HepG2 (cell line): ENCODE measurements around the gene CAMSAP3. TPM values are rescaled to one million over a fixed set of nuclear protein-coding genes. Genes with fewer than 3 reads are reported as not detected.

ENCODE experiments used
- ADNP ChIP-seq: sonication (generic); formaldehyde crosslinking; IDR thresholded peaks from 2 replicates; pipeline ENCODE4 v1.4.0; 2020; ENCODE audit warnings: missing genetic modification reagents
- ASH2L ChIP-seq: fragments of 300-600, 200-600 bp; sonication (generic); IDR thresholded peaks from 2 replicates; pipeline ENCODE4 v1.7.0; 2017; ENCODE audit warnings: low read depth, mild to moderate bottlenecking, moderate library complexity, mixed read lengths, low read length; ENCODE audit not compliant: insufficient read length
- ATAD3A ChIP-seq: sonication (generic); formaldehyde crosslinking; IDR thresholded peaks from 2 replicates; pipeline ENCODE4 v1.4.0; 2020; ENCODE audit warnings: missing genetic modification reagents
- ATF4 ChIP-seq, 2 experiments: fragments of 450-650 bp in 1 of 2; sonication (generic) in 1 of 2; formaldehyde crosslinking; IDR thresholded peaks; 2 replicates each; pipeline versions ENCODE4 v1.5.0 to v1.8.0; 2020 to 2022; ENCODE audit warnings: mild to moderate bottlenecking in 1 of 2, missing genetic modification reagents in 1 of 2
- BRCA1 ChIP-seq: sonication (generic); formaldehyde crosslinking; IDR thresholded peaks from 2 replicates; pipeline ENCODE4 v1.4.0; 2020; ENCODE audit warnings: missing genetic modification reagents
- CCDC6 ChIP-seq: sonication (generic); formaldehyde crosslinking; IDR thresholded peaks from 2 replicates; pipeline ENCODE4 v1.8.1; 2022; ENCODE audit warnings: mild to moderate bottlenecking, missing genetic modification reagents, moderate library complexity
- MEIS1 ChIP-seq: sonication (generic); formaldehyde crosslinking; IDR thresholded peaks from 2 replicates; pipeline ENCODE4 v1.9.0; 2021; ENCODE audit warnings: mild to moderate bottlenecking, missing genetic modification reagents, moderate library complexity, borderline replicate concordance
- MIXL1 ChIP-seq: IDR thresholded peaks from 2 replicates; pipeline ENCODE4 v1.6.1; 2016
- NCOR1 ChIP-seq: fragments of 200-600 bp; sonication (generic); IDR thresholded peaks from 2 replicates; pipeline ENCODE4 v1.7.0; 2017; ENCODE audit warnings: antibody characterized with exemption, low read length, borderline replicate concordance
- NFYC ChIP-seq: IDR thresholded peaks from 2 replicates; pipeline ENCODE4 v1.6.1; 2016; ENCODE audit warnings: missing genetic modification reagents, missing compliant biosample characterization
- PAX8 ChIP-seq: sonication (generic); formaldehyde crosslinking; IDR thresholded peaks from 2 replicates; pipeline ENCODE4 v1.8.0; 2022; ENCODE audit warnings: mild to moderate bottlenecking, missing genetic modification reagents, borderline replicate concordance
- SRF ChIP-seq: IDR thresholded peaks from 2 replicates; pipeline ENCODE4 v1.6.1; 2011; ENCODE audit warnings: mild to moderate bottlenecking, low read depth, low read length, moderate library complexity
- ZBTB34 ChIP-seq: sonication (generic); formaldehyde crosslinking; IDR thresholded peaks from 2 replicates; pipeline ENCODE4 v1.8.0; 2022; ENCODE audit warnings: mild to moderate bottlenecking, missing genetic modification reagents
- ZFP62 ChIP-seq: sonication (generic); formaldehyde crosslinking; IDR thresholded peaks from 2 replicates; pipeline ENCODE4 v1.4.0; 2020; ENCODE audit warnings: missing genetic modification reagents
- ZKSCAN8 ChIP-seq: IDR thresholded peaks from 2 replicates; pipeline ENCODE4 v1.6.1; 2016; ENCODE audit warnings: borderline replicate concordance, missing genetic modification reagents, missing compliant biosample characterization
- ZNF431 ChIP-seq: sonication (generic); formaldehyde crosslinking; IDR thresholded peaks from 2 replicates; pipeline ENCODE4 v1.9.0; 2022; ENCODE audit warnings: missing genetic modification reagents, low read depth, mild to moderate bottlenecking, borderline replicate concordance
- polyA plus RNA-seq, 8 experiments: library from polyadenylated mRNA; depleted of rRNA in 3 of 8; stranded (reverse) in 7 of 8; unstranded in 1 of 8; fragments of >200 nt; fragmentation: Illumina TruSeq in 4 of 8; extraction: Trizol in 4 of 8; gene quantifications; 2 replicates each; pipeline versions ENCODE4 v1.2.1 to v1.2.3, GENCODE V29; 2011 to 2016; ENCODE audit warnings: low read depth in 4 of 8, missing spikeins in 1 of 8, mixed read lengths in 1 of 8; ENCODE audit not compliant: insufficient read depth in 1 of 8
- total RNA-seq, 5 experiments: library from RNA; depleted of rRNA; stranded (reverse); fragments of >200 nt; fragmentation: Illumina TruSeq; extraction: Trizol; gene quantifications; 2 replicates each; pipeline ENCODE4 v1.2.3, GENCODE V29; 2016; ENCODE audit warnings: low read depth in 1 of 5
- TF ChIP-seq, protein P1 (sequence below): sonication (generic); formaldehyde crosslinking; IDR thresholded peaks from 2 replicates; pipeline ENCODE4 v1.8.0; 2022; ENCODE audit warnings: missing genetic modification reagents, mild to moderate bottlenecking, moderate library complexity, borderline replicate concordance
- TF ChIP-seq, protein P2 (sequence below): sonication (generic); formaldehyde crosslinking; conservative IDR thresholded peaks from 2 replicates; pipeline ENCODE4 v1.5.0; 2020; ENCODE audit warnings: missing genetic modification reagents
- TF ChIP-seq, protein P3 (sequence below): sonication (generic); formaldehyde crosslinking; IDR thresholded peaks from 2 replicates; pipeline ENCODE4 v1.5.1; 2020; ENCODE audit warnings: missing genetic modification reagents, mild to moderate bottlenecking, borderline replicate concordance
- TF ChIP-seq, protein P4 (sequence below): IDR thresholded peaks from 2 replicates; pipeline ENCODE4 v1.6.1; 2016; ENCODE audit warnings: mild to moderate bottlenecking

Gene CAMSAP3
- total and polyA plus RNA-seq, 2 of the 13 experiments (the other 11 are each of a cell fraction or from before 2014, with no cell fraction given), result 10.8 to 11.8 TPM

GRCh38 chr19:7629347-7630054 is 33.8 kb downstream of the CAMSAP3 start, which contains the start of the genes PET100 and XAB2 (continued):
- TF ChIP-seq, protein P1, sequence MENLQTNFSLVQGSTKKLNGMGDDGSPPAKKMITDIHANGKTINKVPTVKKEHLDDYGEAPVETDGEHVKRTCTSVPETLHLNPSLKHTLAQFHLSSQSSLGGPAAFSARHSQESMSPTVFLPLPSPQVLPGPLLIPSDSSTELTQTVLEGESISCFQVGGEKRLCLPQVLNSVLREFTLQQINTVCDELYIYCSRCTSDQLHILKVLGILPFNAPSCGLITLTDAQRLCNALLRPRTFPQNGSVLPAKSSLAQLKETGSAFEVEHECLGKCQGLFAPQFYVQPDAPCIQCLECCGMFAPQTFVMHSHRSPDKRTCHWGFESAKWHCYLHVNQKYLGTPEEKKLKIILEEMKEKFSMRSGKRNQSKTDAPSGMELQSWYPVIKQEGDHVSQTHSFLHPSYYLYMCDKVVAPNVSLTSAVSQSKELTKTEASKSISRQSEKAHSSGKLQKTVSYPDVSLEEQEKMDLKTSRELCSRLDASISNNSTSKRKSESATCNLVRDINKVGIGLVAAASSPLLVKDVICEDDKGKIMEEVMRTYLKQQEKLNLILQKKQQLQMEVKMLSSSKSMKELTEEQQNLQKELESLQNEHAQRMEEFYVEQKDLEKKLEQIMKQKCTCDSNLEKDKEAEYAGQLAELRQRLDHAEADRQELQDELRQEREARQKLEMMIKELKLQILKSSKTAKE, result no peak
- TF ChIP-seq ZFP62 (CRISPR knock-in tag), result no peak
- TF ChIP-seq ASH2L, result peak; percentile 62
- no peak for TF ChIP-seq PAX8 (CRISPR knock-in tag)
- TF ChIP-seq ADNP, result no peak
- TF ChIP-seq ATF4 (CRISPR knock-in tag; IDR thresholded peaks at IDR 0.05), result no peak
- no peak for TF ChIP-seq ZBTB34 (CRISPR knock-in tag)
- peak; percentile 99 for TF ChIP-seq NFYC (CRISPR knock-in tag)
- TF ChIP-seq, protein P2, sequence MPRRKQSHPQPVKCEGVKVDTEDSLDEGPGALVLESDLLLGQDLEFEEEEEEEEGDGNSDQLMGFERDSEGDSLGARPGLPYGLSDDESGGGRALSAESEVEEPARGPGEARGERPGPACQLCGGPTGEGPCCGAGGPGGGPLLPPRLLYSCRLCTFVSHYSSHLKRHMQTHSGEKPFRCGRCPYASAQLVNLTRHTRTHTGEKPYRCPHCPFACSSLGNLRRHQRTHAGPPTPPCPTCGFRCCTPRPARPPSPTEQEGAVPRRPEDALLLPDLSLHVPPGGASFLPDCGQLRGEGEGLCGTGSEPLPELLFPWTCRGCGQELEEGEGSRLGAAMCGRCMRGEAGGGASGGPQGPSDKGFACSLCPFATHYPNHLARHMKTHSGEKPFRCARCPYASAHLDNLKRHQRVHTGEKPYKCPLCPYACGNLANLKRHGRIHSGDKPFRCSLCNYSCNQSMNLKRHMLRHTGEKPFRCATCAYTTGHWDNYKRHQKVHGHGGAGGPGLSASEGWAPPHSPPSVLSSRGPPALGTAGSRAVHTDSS (CRISPR knock-in tag), result no peak
- TF ChIP-seq ATAD3A, result no peak
- TF ChIP-seq BRCA1, result 0 out of 2 replicates have a peak, but pooled peaks have one; percentile 41
- TF ChIP-seq ZKSCAN8 (CRISPR knock-in tag), result no peak
- TF ChIP-seq CCDC6 (CRISPR knock-in tag), result no peak
- TF ChIP-seq, protein P3, sequence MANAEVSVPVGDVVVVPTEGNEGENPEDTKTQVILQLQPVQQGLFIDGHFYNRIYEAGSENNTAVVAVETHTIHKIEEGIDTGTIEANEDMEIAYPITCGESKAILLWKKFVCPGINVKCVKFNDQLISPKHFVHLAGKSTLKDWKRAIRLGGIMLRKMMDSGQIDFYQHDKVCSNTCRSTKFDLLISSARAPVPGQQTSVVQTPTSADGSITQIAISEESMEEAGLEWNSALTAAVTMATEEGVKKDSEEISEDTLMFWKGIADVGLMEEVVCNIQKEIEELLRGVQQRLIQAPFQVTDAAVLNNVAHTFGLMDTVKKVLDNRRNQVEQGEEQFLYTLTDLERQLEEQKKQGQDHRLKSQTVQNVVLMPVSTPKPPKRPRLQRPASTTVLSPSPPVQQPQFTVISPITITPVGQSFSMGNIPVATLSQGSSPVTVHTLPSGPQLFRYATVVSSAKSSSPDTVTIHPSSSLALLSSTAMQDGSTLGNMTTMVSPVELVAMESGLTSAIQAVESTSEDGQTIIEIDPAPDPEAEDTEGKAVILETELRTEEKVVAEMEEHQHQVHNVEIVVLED (CRISPR knock-in tag), result peak; percentile 90
- TF ChIP-seq, protein P4, sequence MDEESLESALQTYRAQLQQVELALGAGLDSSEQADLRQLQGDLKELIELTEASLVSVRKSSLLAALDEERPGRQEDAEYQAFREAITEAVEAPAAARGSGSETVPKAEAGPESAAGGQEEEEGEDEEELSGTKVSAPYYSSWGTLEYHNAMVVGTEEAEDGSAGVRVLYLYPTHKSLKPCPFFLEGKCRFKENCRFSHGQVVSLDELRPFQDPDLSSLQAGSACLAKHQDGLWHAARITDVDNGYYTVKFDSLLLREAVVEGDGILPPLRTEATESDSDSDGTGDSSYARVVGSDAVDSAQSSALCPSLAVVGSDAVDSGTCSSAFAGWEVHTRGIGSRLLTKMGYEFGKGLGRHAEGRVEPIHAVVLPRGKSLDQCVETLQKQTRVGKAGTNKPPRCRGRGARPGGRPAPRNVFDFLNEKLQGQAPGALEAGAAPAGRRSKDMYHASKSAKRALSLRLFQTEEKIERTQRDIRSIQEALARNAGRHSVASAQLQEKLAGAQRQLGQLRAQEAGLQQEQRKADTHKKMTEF (CRISPR knock-in tag), result peak; percentile 36; the same call in 1 of the 2 replicates
- TF ChIP-seq MIXL1 (CRISPR knock-in tag), result no peak
- no peak for TF ChIP-seq MEIS1 (CRISPR knock-in tag)
- no peak; the same call in 1 of the 2 replicates for TF ChIP-seq NCOR1
- peak; percentile 41; the same call in 1 of the 2 replicates for TF ChIP-seq SRF
- no peak for TF ChIP-seq ZNF431 (CRISPR knock-in tag)
